MM.1S (cell line): ENCODE results near the gene USP9Y.

Source experiments
- DNase-seq: peaks from one replicate; pipeline ENCODE4 v3.0.0-alpha.2; 2015
- H2AFZ ChIP-seq: fragments of 300-600 bp; sonication (generic); 2 replicates; pipeline ENCODE4 v1.6.0; 2016; ENCODE audit warnings: antibody characterized with exemption, low read length
- H3F3A ChIP-seq: fragments of 300-600 bp; sonication (generic); 2 replicates; pipeline ENCODE4 v1.6.1; 2016; ENCODE audit warnings: mild to moderate bottlenecking, antibody characterized with exemption, low read length, moderate library complexity, mixed read lengths; ENCODE audit not compliant: insufficient read depth
- H3K27ac ChIP-seq: fragments of 300-600 bp; sonication (generic); 2 replicates; pipeline ENCODE4 v1.5.1; 2016; ENCODE audit warnings: mild to moderate bottlenecking, low read length
- H3K27me3 ChIP-seq: fragments of 300-600 bp; sonication (generic); replicated peaks from 2 replicates; pipeline ENCODE4 v1.6.0; 2016; ENCODE audit warnings: low read length; ENCODE audit not compliant: insufficient read depth
- H3K36me3 ChIP-seq: fragments of 300-600 bp; sonication (generic); replicated peaks from 2 replicates; pipeline ENCODE4 v1.6.1; 2016; ENCODE audit warnings: mild to moderate bottlenecking, low read length, mixed read lengths; ENCODE audit not compliant: insufficient read depth
- H3K4me1 ChIP-seq: fragments of 300-600 bp; sonication (generic); 2 replicates; pipeline ENCODE4 v1.6.1; 2016; ENCODE audit warnings: low read length, mixed read lengths
- H3K4me2 ChIP-seq: fragments of 300-600 bp; sonication (generic); 2 replicates; pipeline ENCODE4 v1.6.0; 2016; ENCODE audit warnings: low read depth, low read length
- H3K4me3 ChIP-seq: fragments of 300-600 bp; sonication (generic); 2 replicates; pipeline ENCODE4 v1.5.1; 2016; ENCODE audit warnings: low read length, mixed read lengths
- H3K79me2 ChIP-seq: fragments of 300-600 bp; sonication (generic); 2 replicates; pipeline ENCODE4 v1.6.1; 2016; ENCODE audit warnings: mixed run types, low read length, mixed read lengths
- H3K9ac ChIP-seq: fragments of 300-600 bp; sonication (generic); 2 replicates; pipeline ENCODE4 v1.6.1; 2016; ENCODE audit warnings: low read length, mixed read lengths
- H3K9me2 ChIP-seq: fragments of 300-600 bp; sonication (generic); replicated peaks from 2 replicates; pipeline ENCODE4 v1.6.1; 2016; ENCODE audit warnings: mild to moderate bottlenecking, low read length, mixed read lengths; ENCODE audit not compliant: insufficient read depth
- H3K9me3 ChIP-seq: fragments of 300-600 bp; sonication (generic); replicated peaks from 2 replicates; pipeline ENCODE4 v1.6.1; 2016; ENCODE audit warnings: mild to moderate bottlenecking, low read length, mixed read lengths; ENCODE audit not compliant: insufficient read depth
- H4K20me1 ChIP-seq: fragments of 300-600 bp; sonication (generic); 2 replicates; pipeline ENCODE4 v1.6.1; 2016; ENCODE audit warnings: mild to moderate bottlenecking, low read length, moderate library complexity, mixed read lengths; ENCODE audit not compliant: insufficient read depth
- EZH2 ChIP-seq: fragments of 300-600 bp; sonication (generic); optimal IDR thresholded peaks from 2 replicates; pipeline ENCODE3; 2017; ENCODE audit warnings: low read depth, mild to moderate bottlenecking, antibody characterized with exemption, low read length, mixed read lengths
- EZH2phosphoT487 ChIP-seq: fragments of 300-600 bp; sonication (generic); IDR thresholded peaks from 2 replicates; pipeline ENCODE4 v1.6.1; 2018; ENCODE audit warnings: antibody characterized with exemption, low read length
- TF ChIP-seq, protein P1 (sequence below): fragments of 300-600 bp; sonication (generic); IDR thresholded peaks from 2 replicates; pipeline ENCODE4 v1.5.1; 2016; ENCODE audit warnings: antibody characterized with exemption, low read length, mixed read lengths

USP9Y gene

DNA sequence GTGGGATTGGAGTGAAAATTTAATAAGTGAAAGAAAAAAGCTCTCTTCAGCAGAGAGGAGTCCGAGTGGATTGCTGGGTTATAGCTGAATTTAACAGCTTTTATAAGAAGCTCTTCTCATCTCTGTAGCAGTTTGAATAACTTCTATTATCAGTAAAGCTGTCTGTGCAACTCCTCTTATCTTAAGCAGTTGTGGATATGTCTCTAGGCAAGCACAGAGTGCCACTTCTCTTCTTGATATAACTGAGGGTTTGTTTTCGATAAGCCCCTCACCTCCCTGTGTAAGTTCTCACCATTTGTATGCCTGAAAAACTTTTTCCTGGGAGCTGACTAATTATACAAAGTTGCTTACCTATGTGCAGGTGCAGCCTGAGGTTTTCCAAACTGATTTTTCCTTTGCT, 43.1 kb downstream of the USP9Y start:
- DNase-seq, result no peak
- H3K27me3 ChIP-seq, result no peaks in the 10 kb centered on the region
- no peaks in the 10 kb centered on the region for H3K9me2 ChIP-seq
- no peak overlapping the region for H3K9ac ChIP-seq
- no peak overlapping the region for H3K27ac ChIP-seq
- no peaks in the 10 kb centered on the region for H3K9me3 ChIP-seq
- H2AFZ ChIP-seq, result no peak overlapping the region
- H3K4me3 ChIP-seq, result no peak overlapping the region
- no peaks in the 10 kb centered on the region for H3K79me2 ChIP-seq
- H3K4me2 ChIP-seq, result no peak overlapping the region
- TF ChIP-seq EZH2 (no peak), EZH2phosphoT487 (no peak)
- TF ChIP-seq, protein P1, sequence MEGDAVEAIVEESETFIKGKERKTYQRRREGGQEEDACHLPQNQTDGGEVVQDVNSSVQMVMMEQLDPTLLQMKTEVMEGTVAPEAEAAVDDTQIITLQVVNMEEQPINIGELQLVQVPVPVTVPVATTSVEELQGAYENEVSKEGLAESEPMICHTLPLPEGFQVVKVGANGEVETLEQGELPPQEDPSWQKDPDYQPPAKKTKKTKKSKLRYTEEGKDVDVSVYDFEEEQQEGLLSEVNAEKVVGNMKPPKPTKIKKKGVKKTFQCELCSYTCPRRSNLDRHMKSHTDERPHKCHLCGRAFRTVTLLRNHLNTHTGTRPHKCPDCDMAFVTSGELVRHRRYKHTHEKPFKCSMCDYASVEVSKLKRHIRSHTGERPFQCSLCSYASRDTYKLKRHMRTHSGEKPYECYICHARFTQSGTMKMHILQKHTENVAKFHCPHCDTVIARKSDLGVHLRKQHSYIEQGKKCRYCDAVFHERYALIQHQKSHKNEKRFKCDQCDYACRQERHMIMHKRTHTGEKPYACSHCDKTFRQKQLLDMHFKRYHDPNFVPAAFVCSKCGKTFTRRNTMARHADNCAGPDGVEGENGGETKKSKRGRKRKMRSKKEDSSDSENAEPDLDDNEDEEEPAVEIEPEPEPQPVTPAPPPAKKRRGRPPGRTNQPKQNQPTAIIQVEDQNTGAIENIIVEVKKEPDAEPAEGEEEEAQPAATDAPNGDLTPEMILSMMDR, result no peak
- no peaks in the 10 kb centered on the region for H4K20me1 ChIP-seq
- H3F3A ChIP-seq, result no peaks in the 10 kb centered on the region
- no peaks in the 10 kb centered on the region for H3K36me3 ChIP-seq
- no peaks in the 10 kb centered on the region for H3K4me1 ChIP-seq

DNA sequence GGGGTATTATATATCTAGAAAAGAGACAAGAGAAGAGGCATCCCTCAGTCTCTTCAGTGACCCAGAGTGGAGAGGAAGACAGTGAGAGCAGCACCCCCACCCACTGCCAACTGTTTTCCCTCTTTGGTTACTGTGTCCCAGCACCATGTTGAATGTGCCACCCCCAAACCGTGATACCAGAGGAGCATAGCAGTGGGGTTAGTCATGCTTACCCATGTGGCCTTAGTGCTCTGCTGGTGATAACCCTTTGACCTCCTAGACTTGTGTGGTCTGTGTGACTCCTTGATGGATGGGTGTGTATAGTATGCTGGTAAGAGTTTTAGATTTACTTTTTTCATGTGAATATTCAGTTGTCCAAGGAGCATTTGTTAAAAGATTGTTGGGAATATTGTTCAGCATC, 48.3 kb downstream of the USP9Y start:
- Histone ChIP-seq H3K4me2 (no peak overlapping the region), H3K9me2 (no peaks in the 10 kb centered on the region), H4K20me1 (no peaks in the 10 kb centered on the region), H3K9me3 (no peaks in the 10 kb centered on the region), H3K9ac (no peak overlapping the region), H3K36me3 (no peaks in the 10 kb centered on the region), H3K4me1 (no peaks in the 10 kb centered on the region), H3F3A (no peaks in the 10 kb centered on the region), H2AFZ (no peak overlapping the region), H3K27me3 (no peaks in the 10 kb centered on the region), H3K79me2 (no peaks in the 10 kb centered on the region), H3K27ac (no peak overlapping the region), H3K4me3 (no peak overlapping the region)
- no peak for DNase-seq
- TF ChIP-seq EZH2 (no peak), EZH2phosphoT487 (no peak)
- TF ChIP-seq, protein P1, result no peak

DNA sequence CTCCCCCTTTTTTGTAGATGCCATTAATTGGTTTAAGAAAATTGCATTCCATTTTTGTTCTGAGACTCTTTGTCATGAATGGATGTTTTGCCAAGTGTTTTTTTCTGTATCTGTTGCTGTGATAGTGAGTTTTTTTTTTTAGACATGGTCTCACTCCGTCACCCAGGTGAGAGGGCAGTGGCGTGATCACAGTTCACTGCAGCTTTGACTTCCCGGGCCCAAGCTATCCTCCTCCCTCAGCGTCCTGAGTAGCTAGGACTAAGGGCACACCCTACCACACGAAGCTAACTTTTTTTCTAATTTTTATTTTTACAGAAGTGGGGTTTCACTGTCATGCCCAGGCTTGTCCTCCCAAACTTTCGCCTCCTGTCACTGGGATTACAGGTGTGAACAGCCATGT, 51.8 kb downstream of the USP9Y start:
- DNase-seq, result no peak
- no peak overlapping the region for H3K4me3 ChIP-seq

More for the DNA sequence above, 51.8 kb downstream of the USP9Y start:
- Histone ChIP-seq H3K27ac (no peak overlapping the region), H4K20me1 (no peaks in the 10 kb centered on the region), H3K9me3 (no peaks in the 10 kb centered on the region), H3K36me3 (no peaks in the 10 kb centered on the region), H3F3A (no peaks in the 10 kb centered on the region), H3K4me2 (no peak overlapping the region), H3K79me2 (no peaks in the 10 kb centered on the region), H3K27me3 (no peaks in the 10 kb centered on the region), H3K9me2 (no peaks in the 10 kb centered on the region), H3K9ac (no peak overlapping the region), H3K4me1 (no peaks in the 10 kb centered on the region), H2AFZ (no peak overlapping the region)
- TF ChIP-seq, protein P1, result no peak
- no peak for TF ChIP-seq EZH2
- TF ChIP-seq EZH2phosphoT487, result no peak
